ENCODE measurements around the gene POU3F3.

Gene POU3F3

GRCh38 chr2:104849618-104850141 is 4.2 kb upstream of the POU3F3 start:
- TF ChIP-seq CTCF (IDR thresholded peaks at IDR 0.05; ENCODE audit: insufficient read depth, low read length, missing control alignments): peak; percentile 63
- ChIA-PET CTCF (interaction anchor here (0.6 to 3.2 kb wide), 41 partner anchors 10 to 1689 kb away, joined by 3 to 52 read pairs (median 4); no protein-coding TSS in a partner anchor), POLR2A (interaction anchor here (0.6 kb wide), 1 partner anchor 84 kb away, joined by 3 read pairs; no protein-coding TSS in a partner anchor)
- DNase-seq (ENCODE audit: low read depth, low spot score): peak; percentile 19
- H3K4me3 ChIP-seq (ENCODE audit: low read depth, low read length): no peak overlapping the region

- no peak overlapping the region for H3K4me3 ChIP-seq (ENCODE audit: low read depth, low read length)
- DNase-seq (ENCODE audit: low read depth, low spot score): no peak
- ChIA-PET POLR2A (interaction anchor here (0.6 kb wide), 1 partner anchor 85 kb away, joined by 3 read pairs; no protein-coding TSS in a partner anchor), CTCF (interaction anchor here (0.6 to 3.2 kb wide), 24 partner anchors 13 to 1690 kb away, joined by 3 to 52 read pairs (median 5); no protein-coding TSS in a partner anchor)
- no peak for TF ChIP-seq CTCF (IDR thresholded peaks at IDR 0.05; ENCODE audit: insufficient read depth, low read length, missing control alignments)
These were observed 3.3 kb upstream of the POU3F3 start for GRCh38 chr2:104850361-104851290.

GRCh38 chr2:104851291-104852089 is 2.4 kb upstream of the POU3F3 start:
- TF ChIP-seq CTCF (IDR thresholded peaks at IDR 0.05; ENCODE audit: insufficient read depth, low read length, missing control alignments): no peak
- no peak for DNase-seq (ENCODE audit: low read depth, low spot score)
- ChIA-PET CTCF (interaction anchor here (1.5 to 3.2 kb wide), 5 partner anchors 14 to 892 kb away, joined by 4 to 52 read pairs (median 10); no protein-coding TSS in a partner anchor), POLR2A (no interaction called here)
- no peak overlapping the region for H3K4me3 ChIP-seq (ENCODE audit: low read depth, low read length)

GRCh38 chr2:104852090-104852666 is 1.7 kb upstream of the POU3F3 start:
- CTCF ChIA-PET: no interaction called here
- POLR2A ChIA-PET: no interaction called here
- DNase-seq (ENCODE audit: low read depth, low spot score): no peak
- H3K4me3 ChIP-seq (ENCODE audit: low read depth, low read length): peak overlapping the region; percentile 36
- TF ChIP-seq CTCF (IDR thresholded peaks at IDR 0.05; ENCODE audit: insufficient read depth, low read length, missing control alignments): no peak

- no peak for TF ChIP-seq CTCF (IDR thresholded peaks at IDR 0.05; ENCODE audit: insufficient read depth, low read length, missing control alignments)
- no peak for DNase-seq (ENCODE audit: low read depth, low spot score)
- POLR2A ChIA-PET: no interaction called here
- CTCF ChIA-PET: no interaction called here
- no peak overlapping the region for H3K4me3 ChIP-seq (ENCODE audit: low read depth, low read length)
These were observed 744 bp downstream of the POU3F3 start for GRCh38 chr2:104854498-104855220.

Data from AG04449 (cell line).